Omental fat pad (tissue), 4 donors: Measurements from ENCODE around the gene DNM2. TPM values are rescaled to one million over a fixed set of nuclear protein-coding genes. Genes with fewer than 3 reads are reported as not detected.
A peak's percentile ranks its signal among the peaks of the same experiment; 100 is the strongest.
"Not testable (repeated sequence)": the region's sequence is repeated elsewhere in the genome, so short reads cannot be mapped to it uniquely, and the experiment has no call there.

Experiments used
- ATAC-seq: fragments of 150-250 bp; one replicate; pipeline ENCODE4 v1.9.1; 2016; ENCODE audit warnings: mild to moderate bottlenecking, moderate library complexity; ENCODE audit not compliant: low FRiP score
- DNase-seq: peaks from one replicate; pipeline ENCODE4 v3.0.0-alpha.2; 2019; ENCODE audit warnings: low spot score
- CTCF ChIP-seq, 3 donors: fragments of 450-650 bp; IDR thresholded peaks; one replicate each; pipeline ENCODE4 v1.5.1; 2016 to 2017; ENCODE audit warnings: antibody characterized with exemption in 3 of 3, mild to moderate bottlenecking in 3 of 3, moderate library complexity in 2 of 3
- total RNA-seq, 4 donors: library from RNA; depleted of rRNA; stranded (reverse); fragments of >200 nt; gene quantifications; one replicate each; pipeline ENCODE4 v1.1.0, GENCODE V29; 2016

Gene DNM2
- total RNA-seq, 4 donors from 2014 or later = 76.5 to 135 (median 99.9) TPM

DNA sequence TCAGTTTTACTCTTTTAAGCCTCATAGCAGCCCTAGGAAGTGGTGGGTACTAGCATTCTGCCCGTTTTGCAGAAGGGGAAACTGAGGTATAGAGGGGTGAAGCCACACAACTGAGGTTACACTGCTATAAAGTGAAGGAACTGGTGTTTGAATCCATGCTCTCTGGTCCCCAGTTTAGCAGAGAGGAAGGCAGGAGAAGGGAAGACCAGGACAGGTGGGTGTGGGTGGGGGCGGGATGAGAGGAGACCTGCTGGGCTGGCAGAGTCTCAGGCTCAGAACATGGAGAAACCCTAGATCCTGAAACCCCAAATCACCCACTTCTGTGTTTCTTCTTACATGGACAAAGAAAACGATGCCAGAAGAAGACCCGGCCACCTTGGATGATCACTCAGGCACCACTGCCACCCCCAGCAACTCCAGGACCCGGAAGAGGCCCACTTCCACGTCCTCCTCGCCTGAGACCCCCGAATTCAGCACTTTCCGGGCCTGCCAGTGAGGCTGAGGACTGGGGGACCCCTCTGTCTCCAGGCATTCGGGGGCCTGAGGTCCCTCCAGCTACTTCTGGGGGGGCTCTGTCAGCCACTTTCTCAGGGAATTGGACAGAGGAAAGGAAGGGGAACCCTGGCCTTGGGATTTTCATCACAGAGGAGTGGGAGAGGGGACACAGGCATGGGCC lies 151.1 kb downstream of the DNM2 start:
- DNase-seq = no peak
- no peak for TF ChIP-seq CTCF (IDR thresholded peaks at IDR 0.05)
- ATAC-seq = no peak

DNA sequence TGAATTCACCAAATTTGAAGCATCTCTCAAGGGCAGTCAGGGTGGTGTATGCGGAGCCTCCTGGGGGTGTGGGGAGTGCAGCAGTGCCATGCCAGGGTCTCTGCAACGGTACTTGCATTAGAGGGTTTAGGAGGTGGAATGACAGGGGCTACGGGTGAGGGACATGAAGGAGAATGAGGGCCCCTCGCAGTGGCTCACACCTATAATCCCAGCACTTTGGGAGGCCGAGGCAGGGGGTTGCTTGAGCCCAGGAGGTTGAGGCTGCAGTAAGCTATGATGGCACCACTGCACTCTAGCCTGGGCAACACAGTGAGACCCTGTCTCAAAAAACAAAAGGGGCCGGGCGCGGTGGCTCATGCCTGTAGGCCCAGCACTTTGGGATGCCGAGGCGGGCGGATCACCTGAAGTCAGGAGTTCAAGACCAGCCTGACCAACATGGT lies 152.0 kb downstream of the DNM2 start:
- DNase-seq = not testable (repeated sequence)

GRCh38 chr19:10870501-10870954 lies 152.6 kb downstream of the DNM2 start:
- DNase-seq (no peak), ATAC-seq (no peak)
- no peak for TF ChIP-seq CTCF (IDR thresholded peaks at IDR 0.05)

More for the DNA sequence above, 152.0 kb downstream of the DNM2 start:
- not testable (repeated sequence) for ATAC-seq

GRCh38 chr19:10870955-10871603 lies 153.2 kb downstream of the DNM2 start, which contains the start of gene CARM1:
CARM1 (plus strand) TSS chr19:10871553; CDS start chr19:10871703, 150 bp downstream.
- ATAC-seq (peak; percentile 96), DNase-seq (peak; percentile 95)
- peak in 2 of 3 donors; percentile 59 to 70 for TF ChIP-seq CTCF (IDR thresholded peaks at IDR 0.05)

- DNase-seq (no peak), ATAC-seq (peak; percentile 4)
- TF ChIP-seq CTCF (IDR thresholded peaks at IDR 0.05) = no peak
Measured at GRCh38 chr19:10871711-10872545, 154.0 kb downstream of the DNM2 start.

DNA sequence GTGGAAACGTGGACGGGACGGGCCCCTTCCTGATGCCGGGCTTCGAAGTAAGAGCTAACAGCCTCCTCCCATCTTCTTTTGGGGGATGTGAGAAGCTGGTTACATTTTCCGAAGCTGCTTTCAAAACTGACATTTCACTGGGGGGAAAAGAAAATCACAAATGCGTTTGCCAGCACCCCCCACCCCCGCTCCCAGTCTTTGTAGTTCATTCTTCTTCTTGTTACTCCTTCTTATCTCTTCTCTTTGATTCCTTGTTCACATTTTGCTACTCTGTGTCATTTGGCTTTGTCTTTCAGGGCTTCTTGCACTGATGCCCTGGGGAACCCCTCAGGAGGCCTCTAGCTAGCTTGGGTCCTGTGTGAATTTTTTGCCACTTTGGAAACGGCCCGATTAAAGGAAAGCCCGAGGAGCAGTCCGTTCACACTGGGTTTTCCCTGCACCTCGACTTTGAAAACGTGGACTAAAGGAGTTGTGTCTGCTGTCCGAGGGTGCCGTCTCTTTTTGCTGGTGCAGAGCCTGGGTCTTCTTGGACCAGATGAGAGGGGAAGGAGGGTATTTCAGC lies 154.7 kb downstream of the DNM2 start:
- TF ChIP-seq CTCF (IDR thresholded peaks at IDR 0.05) = no peak
- DNase-seq (no peak), ATAC-seq (no peak)

- no peak for TF ChIP-seq CTCF (IDR thresholded peaks at IDR 0.05)
- ATAC-seq (no peak), DNase-seq (no peak)
Measured at GRCh38 chr19:10874024-10874423, 156.1 kb downstream of the DNM2 start.
